Brain microvascular endothelial cell (primary cell): ENCODE data around the gene SEC22C.

Experiments
- DNase-seq: peaks from one replicate; pipeline ENCODE4 v3.0.0-alpha.2; 2020
- H3K27ac ChIP-seq: fragments of 250-450 bp; sonication (Bioruptor Pico); 2 replicates; pipeline ENCODE4 v1.5.1; 2020; ENCODE audit warnings: mild to moderate bottlenecking, moderate library complexity
- H3K27me3 ChIP-seq: fragments of 250-450 bp; sonication (Bioruptor Pico); replicated peaks from 2 replicates; pipeline ENCODE4 v1.5.1; 2020; ENCODE audit warnings: mild to moderate bottlenecking
- H3K36me3 ChIP-seq: fragments of 250-450 bp; sonication (Bioruptor Pico); replicated peaks from 2 replicates; pipeline ENCODE4 v1.5.1; 2020; ENCODE audit warnings: mild to moderate bottlenecking
- H3K4me3 ChIP-seq: 2 replicates; pipeline ENCODE4 v1.5.1; 2011; ENCODE audit warnings: low read depth, mild to moderate bottlenecking, control low read depth, low read length, moderate library complexity
- CTCF ChIP-seq: IDR thresholded peaks from 2 replicates; pipeline ENCODE4 v1.5.1; 2011; ENCODE audit warnings: low read depth, mild to moderate bottlenecking, moderate library complexity, low read length, control low read depth, inconsistent platforms; ENCODE audit errors: missing control alignments
- in situ Hi-C: cut with HindIII; loops from 2 replicates; pipeline ENCODE4 v1.10.0; 2017; ENCODE audit warnings: low sequenced_read_pairs, low pct_ligation_motif_present

SEC22C gene

GRCh38 chr3:42539871-42540714 is 41.7 kb downstream of the SEC22C start:
- H3K27me3 ChIP-seq, result no peaks in the 10 kb centered on the region
- H3K4me3 ChIP-seq, result no peak overlapping the region
- in situ Hi-C loops, result no loop called here
- H3K36me3 ChIP-seq, result no peaks in the 10 kb centered on the region
- no peak for DNase-seq
- H3K27ac ChIP-seq, result no peak overlapping the region
- peak; percentile 83 for TF ChIP-seq CTCF

GRCh38 chr3:42537350-42537749 is 44.4 kb downstream of the SEC22C start:
- Histone ChIP-seq H3K27ac (no peak overlapping the region), H3K36me3 (no peaks in the 10 kb centered on the region), H3K27me3 (no peaks in the 10 kb centered on the region), H3K4me3 (no peak overlapping the region)
- TF ChIP-seq CTCF, result no peak
- no peak for DNase-seq
- in situ Hi-C loops, result no loop called here

GRCh38 chr3:42535981-42536784 is 45.6 kb downstream of the SEC22C start:
- peak; percentile 67 for TF ChIP-seq CTCF
- DNase-seq, result peak; percentile 29
- in situ Hi-C loops, result no loop called here
- Histone ChIP-seq H3K27me3 (no peaks in the 10 kb centered on the region), H3K27ac (no peak overlapping the region), H3K36me3 (no peaks in the 10 kb centered on the region), H3K4me3 (no peak overlapping the region)

- TF ChIP-seq CTCF, result no peak
- H3K27ac ChIP-seq, result no peak overlapping the region
- no peaks in the 10 kb centered on the region for H3K36me3 ChIP-seq
- DNase-seq, result no peak
- in situ Hi-C loops, result no loop called here
- no peaks in the 10 kb centered on the region for H3K27me3 ChIP-seq
- H3K4me3 ChIP-seq, result no peak overlapping the region
Observed at GRCh38 chr3:42533161-42533897, 48.4 kb downstream of the SEC22C start.

GRCh38 chr3:42532229-42532628 is 49.5 kb downstream of the SEC22C start:
- in situ Hi-C loops, result no loop called here
- no peak for DNase-seq
- H3K27ac ChIP-seq, result no peak overlapping the region

More at GRCh38 chr3:42532229-42532628, 49.5 kb downstream of the SEC22C start:
- H3K27me3 ChIP-seq, result no peaks in the 10 kb centered on the region
- TF ChIP-seq CTCF, result no peak
- no peaks in the 10 kb centered on the region for H3K36me3 ChIP-seq
- H3K4me3 ChIP-seq, result no peak overlapping the region
